ENCODE results near the gene SRMS. TPM values are rescaled to one million over a fixed set of nuclear protein-coding genes. Genes with fewer than 3 reads are reported as not detected.

The SRMS gene
- total RNA-seq, 2 experiments from 2014 or later = 0.42 TPM; not detected in 1

DNA sequence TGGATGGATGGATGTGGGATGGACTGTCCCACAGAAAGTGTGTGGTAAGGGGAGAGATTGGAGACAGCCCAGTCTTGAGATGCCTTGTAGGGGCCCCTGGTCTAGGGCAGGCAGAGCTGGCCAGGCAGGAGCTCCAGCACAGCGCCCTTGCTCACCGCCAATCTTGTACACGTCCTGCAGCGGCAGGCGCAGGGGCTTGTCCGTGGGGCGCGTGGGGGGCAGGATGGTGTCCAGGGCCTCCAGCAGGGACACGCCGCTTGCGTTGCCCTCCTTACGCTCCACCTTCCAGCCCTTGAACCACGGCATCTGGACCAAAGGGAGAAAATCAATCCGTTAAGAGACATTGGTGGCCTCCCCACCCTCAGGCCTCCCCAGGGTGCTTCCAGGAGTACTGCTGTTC is 54.6 kb downstream of the SRMS start:
- intact Hi-C loops (cut with micrococcal nuclease; ENCODE audit: unreplicated experiment) = no loop called here
- H2AFZ ChIP-seq (ENCODE audit: low read length) = no peak overlapping the region
- no peaks in the 10 kb centered on the region for H3K4me1 ChIP-seq (ENCODE audit: insufficient read depth, low read length, poor library complexity, severe bottlenecking)
- H3K36me3 ChIP-seq (ENCODE audit: insufficient read depth, low read length) = no peaks in the 10 kb centered on the region
- DNase-seq (ENCODE audit: low spot score) = no peak
- no peaks in the 10 kb centered on the region for H4K20me1 ChIP-seq (ENCODE audit: insufficient read depth, low read length)
- no peaks in the 10 kb centered on the region for H3K9me3 ChIP-seq (ENCODE audit: low read length)
- ChIA-PET POLR2A (no interaction called here), CTCF (ENCODE audit: unreplicated experiment) (no interaction called here)
- no peak overlapping the region for H3K4me2 ChIP-seq (ENCODE audit: low read length)
- BruUV-seq (replicated peaks) = no TSS peak
- H3K9me2 ChIP-seq (ENCODE audit: insufficient read depth, low read length) = no peaks in the 10 kb centered on the region
- H3K79me2 ChIP-seq (ENCODE audit: insufficient read depth, low read depth, low read length) = no peaks in the 10 kb centered on the region
- no peak overlapping the region for H3K27ac ChIP-seq (ENCODE audit: low read depth, low read length, poor library complexity, severe bottlenecking)
- TF ChIP-seq, protein P1, sequence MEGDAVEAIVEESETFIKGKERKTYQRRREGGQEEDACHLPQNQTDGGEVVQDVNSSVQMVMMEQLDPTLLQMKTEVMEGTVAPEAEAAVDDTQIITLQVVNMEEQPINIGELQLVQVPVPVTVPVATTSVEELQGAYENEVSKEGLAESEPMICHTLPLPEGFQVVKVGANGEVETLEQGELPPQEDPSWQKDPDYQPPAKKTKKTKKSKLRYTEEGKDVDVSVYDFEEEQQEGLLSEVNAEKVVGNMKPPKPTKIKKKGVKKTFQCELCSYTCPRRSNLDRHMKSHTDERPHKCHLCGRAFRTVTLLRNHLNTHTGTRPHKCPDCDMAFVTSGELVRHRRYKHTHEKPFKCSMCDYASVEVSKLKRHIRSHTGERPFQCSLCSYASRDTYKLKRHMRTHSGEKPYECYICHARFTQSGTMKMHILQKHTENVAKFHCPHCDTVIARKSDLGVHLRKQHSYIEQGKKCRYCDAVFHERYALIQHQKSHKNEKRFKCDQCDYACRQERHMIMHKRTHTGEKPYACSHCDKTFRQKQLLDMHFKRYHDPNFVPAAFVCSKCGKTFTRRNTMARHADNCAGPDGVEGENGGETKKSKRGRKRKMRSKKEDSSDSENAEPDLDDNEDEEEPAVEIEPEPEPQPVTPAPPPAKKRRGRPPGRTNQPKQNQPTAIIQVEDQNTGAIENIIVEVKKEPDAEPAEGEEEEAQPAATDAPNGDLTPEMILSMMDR (conservative IDR thresholded peaks at IDR 0.05; ENCODE audit: low read length) = no peak
- no peak for TF ChIP-seq EZH2phosphoT487 (IDR thresholded peaks at IDR 0.05; ENCODE audit: borderline replicate concordance, low read depth, low read length)
- no peak overlapping the region for H3K4me3 ChIP-seq (ENCODE audit: low read depth, low read length, poor library complexity, severe bottlenecking)

DNA sequence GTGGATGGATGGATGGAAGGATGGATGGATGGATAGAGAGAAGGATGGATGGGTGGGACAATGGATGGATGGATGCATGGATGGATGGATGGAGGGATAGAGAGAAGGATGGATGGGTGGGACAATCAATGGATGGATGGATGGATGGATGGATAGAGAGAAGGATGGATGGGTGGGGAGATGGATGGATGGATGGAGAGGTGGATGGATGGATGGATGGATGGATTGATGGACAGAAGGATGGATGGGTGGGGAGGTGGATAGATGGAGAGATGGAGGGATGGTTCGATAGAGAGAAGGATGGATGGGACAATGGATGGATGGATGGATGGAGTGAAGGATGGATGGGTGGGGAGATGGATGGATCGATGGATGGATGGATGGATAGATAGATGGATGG is 55.0 kb downstream of the SRMS start:
- no peaks in the 10 kb centered on the region for H3K9me2 ChIP-seq (ENCODE audit: insufficient read depth, low read length)
- no peaks in the 10 kb centered on the region for H3K36me3 ChIP-seq (ENCODE audit: insufficient read depth, low read length)

DNA sequence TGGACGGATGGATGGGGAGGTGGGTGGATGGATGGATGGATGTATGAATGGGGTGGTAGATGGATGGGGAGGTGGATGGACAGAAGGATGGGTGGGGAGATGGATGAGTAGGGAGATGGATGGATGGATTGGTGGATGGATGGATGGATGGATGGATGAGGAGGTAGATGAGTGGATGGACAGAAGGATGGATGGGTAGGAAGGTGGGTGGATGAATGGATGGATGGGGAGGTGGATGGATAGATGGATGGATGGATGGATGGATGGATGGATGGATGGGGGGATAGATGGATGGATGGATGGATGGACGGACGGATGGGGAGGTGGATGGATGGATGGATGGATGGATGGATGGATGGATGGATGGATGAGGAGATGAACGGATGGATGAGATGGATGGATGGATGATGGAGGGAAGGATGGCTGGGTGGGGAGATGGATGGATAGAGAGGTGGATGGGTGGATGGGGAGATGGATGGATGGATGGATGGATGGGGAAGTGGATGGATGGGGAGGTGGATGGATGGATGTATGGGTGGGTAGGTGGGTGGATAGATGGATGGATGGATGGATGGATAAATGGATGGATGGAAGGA is 55.8 kb downstream of the SRMS start:
- no peaks in the 10 kb centered on the region for H3K4me1 ChIP-seq (ENCODE audit: insufficient read depth, low read length, poor library complexity, severe bottlenecking)
- no peak for DNase-seq (ENCODE audit: low spot score)
- H3K9me2 ChIP-seq (ENCODE audit: insufficient read depth, low read length) = no peaks in the 10 kb centered on the region
- no peaks in the 10 kb centered on the region for H3K9me3 ChIP-seq (ENCODE audit: low read length)
- TF ChIP-seq EZH2phosphoT487 (IDR thresholded peaks at IDR 0.05; ENCODE audit: borderline replicate concordance, low read depth, low read length) = no peak
- TF ChIP-seq, protein P1 (conservative IDR thresholded peaks at IDR 0.05; ENCODE audit: low read length) = no peak
- intact Hi-C loops (cut with micrococcal nuclease; ENCODE audit: unreplicated experiment) = no loop called here
- no peak overlapping the region for H2AFZ ChIP-seq (ENCODE audit: low read length)
- H3K27ac ChIP-seq (ENCODE audit: low read depth, low read length, poor library complexity, severe bottlenecking) = no peak overlapping the region
- no peaks in the 10 kb centered on the region for H3K79me2 ChIP-seq (ENCODE audit: insufficient read depth, low read depth, low read length)
- H3K4me3 ChIP-seq (ENCODE audit: low read depth, low read length, poor library complexity, severe bottlenecking) = no peak overlapping the region
- POLR2A ChIA-PET = no interaction called here
- H3K36me3 ChIP-seq (ENCODE audit: insufficient read depth, low read length) = no peaks in the 10 kb centered on the region
- CTCF ChIA-PET (ENCODE audit: unreplicated experiment) = no interaction called here
- H3K4me2 ChIP-seq (ENCODE audit: low read length) = no peak overlapping the region
- H4K20me1 ChIP-seq (ENCODE audit: insufficient read depth, low read length) = no peaks in the 10 kb centered on the region
- BruUV-seq (replicated peaks) = no TSS peak

More for the DNA sequence above, 55.0 kb downstream of the SRMS start:
- H3K79me2 ChIP-seq (ENCODE audit: insufficient read depth, low read depth, low read length) = no peaks in the 10 kb centered on the region
- no TSS peak for BruUV-seq (replicated peaks)
- H4K20me1 ChIP-seq (ENCODE audit: insufficient read depth, low read length) = no peaks in the 10 kb centered on the region
- no peak overlapping the region for H3K4me3 ChIP-seq (ENCODE audit: low read depth, low read length, poor library complexity, severe bottlenecking)
- POLR2A ChIA-PET = no interaction called here
- CTCF ChIA-PET (ENCODE audit: unreplicated experiment) = no interaction called here
- H3K27ac ChIP-seq (ENCODE audit: low read depth, low read length, poor library complexity, severe bottlenecking) = no peak overlapping the region
- DNase-seq (ENCODE audit: low spot score) = no peak
- intact Hi-C loops (cut with micrococcal nuclease; ENCODE audit: unreplicated experiment) = no loop called here
- no peak for TF ChIP-seq EZH2phosphoT487 (IDR thresholded peaks at IDR 0.05; ENCODE audit: borderline replicate concordance, low read depth, low read length)
- TF ChIP-seq, protein P1 (conservative IDR thresholded peaks at IDR 0.05; ENCODE audit: low read length) = no peak
- H3K9me3 ChIP-seq (ENCODE audit: low read length) = no peaks in the 10 kb centered on the region
- H2AFZ ChIP-seq (ENCODE audit: low read length) = no peak overlapping the region
- no peak overlapping the region for H3K4me2 ChIP-seq (ENCODE audit: low read length)
- H3K4me1 ChIP-seq (ENCODE audit: insufficient read depth, low read length, poor library complexity, severe bottlenecking) = no peaks in the 10 kb centered on the region

Data from OCI-LY7 (cell line).